Stimulated activated CD4-positive, alpha-beta T cell treated with anti-CD3 and anti-CD28 coated beads, TNF-alpha, amount 100 ng/mL, for 48 hours (primary cell): Measurements from ENCODE around the gene PRRT2.

Experiments
- DNase-seq, 3 donors: peaks; one replicate each; pipeline ENCODE4 v3.0.0-alpha.2; 2020; ENCODE audit warnings: low read depth in 3 of 3

Gene PRRT2

GRCh38 chr16:29862383-29862883 lies 50.4 kb downstream of the PRRT2 start:
- peak in 1 of 3 donors; percentile 12 for DNase-seq

GRCh38 chr16:29862884-29863668 lies 51.1 kb downstream of the PRRT2 start, which contains the start of gene CDIPT:
Gene CDIPT (minus strand): TSS chr16:29863226. CDS start chr16:29862857, 369 bp downstream.
- DNase-seq, result peak; percentile 81 to 91 (median 90)

GRCh38 chr16:29863669-29863984 lies 51.6 kb downstream of the PRRT2 start:
- DNase-seq, result no peak

GRCh38 chr16:29864205-29864604 lies 52.2 kb downstream of the PRRT2 start:
- no peak for DNase-seq
